ENCODE data around the gene RFTN1. TPM values are rescaled to one million over a fixed set of nuclear protein-coding genes. Genes with fewer than 3 reads are reported as not detected.

The RFTN1 gene
- total and polyA plus RNA-seq, 2 donors (not counting 3 experiments of a cell fraction or from before 2014, with no cell fraction given), result 40.3 to 43.3 TPM

DNA sequence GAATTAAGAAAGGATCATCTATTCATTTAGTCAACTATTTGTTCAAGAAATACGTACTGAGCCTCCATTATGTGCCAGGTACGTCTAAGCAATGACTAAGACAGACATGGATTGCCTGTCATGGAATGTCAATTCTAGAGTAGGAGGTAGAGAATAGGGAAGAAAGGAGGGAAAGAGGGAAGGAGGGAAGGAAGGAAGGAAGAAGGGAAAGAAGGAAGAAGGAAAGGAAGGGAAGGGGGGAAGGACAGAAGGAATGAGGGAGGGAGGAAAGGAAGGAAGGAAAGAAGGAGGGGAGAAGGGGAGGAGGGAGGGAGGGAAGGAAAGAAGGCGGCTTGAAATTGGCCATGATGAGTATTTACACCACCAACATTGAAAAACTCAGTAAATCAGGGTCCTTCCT is 39.3 kb upstream of the RFTN1 start:
- Histone ChIP-seq H4K20me1 (replicated peaks; ENCODE audit: control insufficient read depth, extremely low read depth, insufficient read depth, low read length) (no peaks in the 10 kb centered on the region), H3K9me3 (replicated peaks; ENCODE audit: control insufficient read depth, insufficient read depth, low read length) (no peaks in the 10 kb centered on the region), H3K79me2 (ENCODE audit: control insufficient read depth, insufficient read depth, low read length) (no peaks in the 10 kb centered on the region), H3K4me2 (ENCODE audit: insufficient read depth, low read length) (no peak overlapping the region), H3K4me3 (replicated peaks in 1 of 3; ENCODE audit: insufficient read depth in 1 of 3, low read depth in 1 of 3, low read length in 3 of 3) (no peak overlapping the region), H3K9ac (replicated peaks; ENCODE audit: extremely low read depth, insufficient read depth, low read length) (no peak overlapping the region), H3K36me3 (ENCODE audit: control insufficient read depth in 2 of 2, extremely low read depth in 1 of 2, insufficient read depth in 2 of 2, low read length in 2 of 2) (no peaks in the 10 kb centered on the region), H3K4me1 (ENCODE audit: control insufficient read depth, extremely low read depth, insufficient read depth, low read length) (peaks cover 6% of the 10 kb centered on the region), H2AFZ (ENCODE audit: low read depth, low read length) (no peak overlapping the region), H3K27ac (ENCODE audit: insufficient read depth, low read depth, low read length) (no peak overlapping the region), H3K9me1 (replicated peaks; ENCODE audit: control insufficient read depth, extremely low read depth, insufficient read depth, low read length) (no peaks in the 10 kb centered on the region), H3K27me3 (ENCODE audit: control insufficient read depth in 2 of 2, insufficient read depth in 2 of 2, low read length in 2 of 2) (peaks cover 3 to 4% of the 10 kb centered on the region in 2 experiments)
- FAIRE-seq (no peak), DNase-seq (ENCODE audit: low read depth, low spot score) (no peak)
- BruUV-seq (replicated peaks), result no TSS peak
- intact Hi-C loops (cut with micrococcal nuclease), result loop anchor here (5.0 kb wide), 1 partner anchor 505 kb away; no protein-coding TSS in a partner anchor
- dilution Hi-C loops (cut with MboI; ENCODE audit: extremely low pct_ligation_motif_present, low sequenced_read_pairs), result no loop called here
- CTCF ChIA-PET, result interaction anchor here (2.8 to 3.9 kb wide), 3 partner anchors 262 to 286 kb away, joined by 24 to 188 read pairs (median 70); partner anchors contain the start of genes DPH3 and OXNAD1
- TF ChIP-seq FOS (IDR thresholded peaks at IDR 0.05; ENCODE audit: borderline replicate concordance, insufficient read depth, low read length), result no peak
- TF ChIP-seq, protein P1, sequence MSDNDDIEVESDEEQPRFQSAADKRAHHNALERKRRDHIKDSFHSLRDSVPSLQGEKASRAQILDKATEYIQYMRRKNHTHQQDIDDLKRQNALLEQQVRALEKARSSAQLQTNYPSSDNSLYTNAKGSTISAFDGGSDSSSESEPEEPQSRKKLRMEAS (IDR thresholded peaks at IDR 0.05; ENCODE audit: insufficient read depth, insufficient read length), result no peak
- TF ChIP-seq POLR2AphosphoS5 (IDR thresholded peaks at IDR 0.05; ENCODE audit: insufficient read depth, low read depth, low read length), result no peak
- TF ChIP-seq JUN (IDR thresholded peaks at IDR 0.05; ENCODE audit: borderline replicate concordance, insufficient read depth, insufficient read length, low read depth), result no peak
- no peak for TF ChIP-seq MYC (IDR thresholded peaks at IDR 0.05; ENCODE audit: low read depth, low read length)
- TF ChIP-seq EZH2 (IDR thresholded peaks at IDR 0.05; ENCODE audit: borderline replicate concordance, low read depth, low read length, severe bottlenecking), result no peak
- POLR2A ChIA-PET, result no interaction called here

DNA sequence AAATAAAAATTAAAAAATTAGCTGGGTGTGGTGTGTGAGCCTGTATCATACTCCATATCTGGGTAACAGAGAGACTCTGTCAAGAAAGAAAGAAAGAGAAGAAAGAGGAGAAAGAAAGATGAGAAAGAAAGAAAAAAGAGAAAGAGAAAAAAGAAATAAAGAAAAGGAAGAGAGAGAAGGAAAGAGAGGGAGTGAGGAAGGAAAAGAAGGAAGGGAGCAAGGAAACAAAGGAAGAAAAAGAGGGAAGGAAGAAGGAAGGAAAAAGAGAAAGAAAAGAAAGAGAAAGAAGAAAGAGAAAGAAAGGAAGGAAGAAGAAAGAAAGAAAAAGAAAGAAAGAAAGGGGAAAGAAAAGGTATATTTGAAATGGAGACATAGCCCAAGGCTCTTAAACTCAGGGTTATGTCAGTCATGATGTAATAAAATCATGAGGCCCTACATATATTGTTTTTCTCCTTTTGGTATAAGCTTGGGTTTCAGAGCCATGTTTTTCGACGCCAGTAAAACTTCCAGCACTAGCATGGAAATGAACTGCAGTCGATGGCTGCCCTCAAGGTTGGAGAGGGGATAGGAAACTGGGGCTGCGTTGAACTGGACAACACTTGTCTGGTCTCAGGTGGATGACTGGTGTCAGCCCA is 38.0 kb upstream of the RFTN1 start:
- TF ChIP-seq GATA2 (IDR thresholded peaks at IDR 0.05; ENCODE audit: insufficient read depth, insufficient read length, low read depth, low read length) (no peak), FOS (IDR thresholded peaks at IDR 0.05; ENCODE audit: borderline replicate concordance, insufficient read depth, low read length) (no peak), POLR2AphosphoS5 (IDR thresholded peaks at IDR 0.05; ENCODE audit: insufficient read depth, low read depth, low read length) (no peak)
- TF ChIP-seq, protein P1 (IDR thresholded peaks at IDR 0.05; ENCODE audit: insufficient read depth, insufficient read length), result no peak
- H3K4me1 ChIP-seq (ENCODE audit: control insufficient read depth, extremely low read depth, insufficient read depth, low read length), result peaks cover 6% of the 10 kb centered on the region
- CTCF ChIA-PET, result interaction anchor here (0.6 to 3.9 kb wide), 11 partner anchors 14 to 293 kb away, joined by 3 to 188 read pairs (median 12); partner anchors contain the start of genes DPH3 and OXNAD1
- H3K36me3 ChIP-seq (ENCODE audit: control insufficient read depth in 2 of 2, extremely low read depth in 1 of 2, insufficient read depth in 2 of 2, low read length in 2 of 2), result no peaks in the 10 kb centered on the region
- BruUV-seq (replicated peaks), result no TSS peak
- DNase-seq (ENCODE audit: low read depth, low spot score) (no peak), FAIRE-seq (no peak)
- POLR2A ChIA-PET, result no interaction called here
- H3K4me3 ChIP-seq (replicated peaks in 1 of 3; ENCODE audit: insufficient read depth in 1 of 3, low read depth in 1 of 3, low read length in 3 of 3), result no peak overlapping the region
- intact Hi-C loops (cut with micrococcal nuclease) (loop anchor here (5.0 kb wide), 1 partner anchor 504 kb away; no protein-coding TSS in a partner anchor), dilution Hi-C loops (cut with MboI; ENCODE audit: extremely low pct_ligation_motif_present, low sequenced_read_pairs) (no loop called here)
- H3K9ac ChIP-seq (replicated peaks; ENCODE audit: extremely low read depth, insufficient read depth, low read length), result no peak overlapping the region
- no peak overlapping the region for H2AFZ ChIP-seq (ENCODE audit: low read depth, low read length)
- H3K9me3 ChIP-seq (replicated peaks; ENCODE audit: control insufficient read depth, insufficient read depth, low read length), result no peaks in the 10 kb centered on the region
- peaks cover 3 to 4% of the 10 kb centered on the region in 2 experiments for H3K27me3 ChIP-seq (ENCODE audit: control insufficient read depth in 2 of 2, insufficient read depth in 2 of 2, low read length in 2 of 2)
- no peaks in the 10 kb centered on the region for H4K20me1 ChIP-seq (replicated peaks; ENCODE audit: control insufficient read depth, extremely low read depth, insufficient read depth, low read length)
- H3K27ac ChIP-seq (ENCODE audit: insufficient read depth, low read depth, low read length), result no peak overlapping the region
- no peak overlapping the region for H3K4me2 ChIP-seq (ENCODE audit: insufficient read depth, low read length)
- H3K79me2 ChIP-seq (ENCODE audit: control insufficient read depth, insufficient read depth, low read length), result no peaks in the 10 kb centered on the region
- H3K9me1 ChIP-seq (replicated peaks; ENCODE audit: control insufficient read depth, extremely low read depth, insufficient read depth, low read length), result no peaks in the 10 kb centered on the region
